Chondrocyte (in vitro differentiated cells): ENCODE data around the gene OR14J1. TPM values are rescaled to one million over a fixed set of nuclear protein-coding genes. Genes with fewer than 3 reads are reported as not detected.
"Not testable (repeated sequence)": the region's sequence is repeated elsewhere in the genome, so short reads cannot be mapped to it uniquely, and the experiment has no call there.

ENCODE experiments used
- DNase-seq: peaks from one replicate; pipeline ENCODE4 v3.0.0; 2021; ENCODE audit warnings: mixed read lengths, low spot score
- H3K27ac Mint-ChIP-seq: one replicate; pipeline ENCODE4 v1.8.0; 2021; ENCODE audit warnings: mild to moderate bottlenecking, moderate library complexity, mixed read lengths; ENCODE audit not compliant: unreplicated experiment
- H3K27me3 Mint-ChIP-seq: 2 replicates; pipeline ENCODE4 v1.8.0; 2021; ENCODE audit warnings: low read depth, mixed read lengths
- H3K36me3 Mint-ChIP-seq: 2 replicates; pipeline ENCODE4 v1.8.0; 2021; ENCODE audit warnings: low read depth, mixed read lengths
- H3K4me1 Mint-ChIP-seq: 2 replicates; pipeline ENCODE4 v1.8.0; 2021; ENCODE audit warnings: low read depth, mild to moderate bottlenecking, mixed read lengths
- H3K4me3 Mint-ChIP-seq: one replicate; pipeline ENCODE4 v1.8.0; 2021; ENCODE audit warnings: mild to moderate bottlenecking, moderate library complexity, mixed read lengths; ENCODE audit not compliant: unreplicated experiment
- H3K9me3 Mint-ChIP-seq: 2 replicates; pipeline ENCODE4 v1.8.0; 2021; ENCODE audit warnings: low read depth, mixed read lengths
- CTCF ChIP-seq: fragments of 200-600 bp; sonication (generic); IDR thresholded peaks from 2 replicates; pipeline ENCODE4 v1.5.0; 2021; ENCODE audit warnings: antibody characterized with exemption, mild to moderate bottlenecking, moderate library complexity
- total RNA-seq: library from RNA; stranded (reverse); gene quantifications from 3 replicates; pipeline ENCODE4 v1.2.1, GENCODE V29; 2021

OR14J1 gene
- total RNA-seq, 1 donor from 2014 or later, result not detected

GRCh38 chr6:29332676-29333075 lies 31.2 kb downstream of the OR14J1 start:
- no peak for DNase-seq

GRCh38 chr6:29336269-29336668 lies 34.8 kb downstream of the OR14J1 start:
- Mint-ChIP-seq H3K27ac (no peak overlapping the region), H3K4me1 (no peaks in the 10 kb centered on the region), H3K9me3 (peaks cover 3% of the 10 kb centered on the region), H3K27me3 (peaks cover 7% of the 10 kb centered on the region), H3K4me3 (no peak overlapping the region), H3K36me3 (no peaks in the 10 kb centered on the region)
- no peak for TF ChIP-seq CTCF
- DNase-seq, result no peak

More at GRCh38 chr6:29332676-29333075, 31.2 kb downstream of the OR14J1 start:
- H3K27me3 Mint-ChIP-seq, result no peaks in the 10 kb centered on the region
- peaks cover 3% of the 10 kb centered on the region for H3K9me3 Mint-ChIP-seq
- H3K27ac Mint-ChIP-seq, result no peak overlapping the region
- H3K36me3 Mint-ChIP-seq, result no peaks in the 10 kb centered on the region
- no peak for TF ChIP-seq CTCF
- H3K4me3 Mint-ChIP-seq, result no peak overlapping the region
- H3K4me1 Mint-ChIP-seq, result no peaks in the 10 kb centered on the region

GRCh38 chr6:29345380-29345779 lies 43.9 kb downstream of the OR14J1 start:
- Mint-ChIP-seq H3K4me1 (no peaks in the 10 kb centered on the region), H3K36me3 (no peaks in the 10 kb centered on the region), H3K9me3 (peaks cover under 1% of the 10 kb centered on the region), H3K27me3 (peaks cover 6% of the 10 kb centered on the region), H3K4me3 (no peak overlapping the region), H3K27ac (no peak overlapping the region)
- no peak for TF ChIP-seq CTCF
- DNase-seq, result no peak

DNA sequence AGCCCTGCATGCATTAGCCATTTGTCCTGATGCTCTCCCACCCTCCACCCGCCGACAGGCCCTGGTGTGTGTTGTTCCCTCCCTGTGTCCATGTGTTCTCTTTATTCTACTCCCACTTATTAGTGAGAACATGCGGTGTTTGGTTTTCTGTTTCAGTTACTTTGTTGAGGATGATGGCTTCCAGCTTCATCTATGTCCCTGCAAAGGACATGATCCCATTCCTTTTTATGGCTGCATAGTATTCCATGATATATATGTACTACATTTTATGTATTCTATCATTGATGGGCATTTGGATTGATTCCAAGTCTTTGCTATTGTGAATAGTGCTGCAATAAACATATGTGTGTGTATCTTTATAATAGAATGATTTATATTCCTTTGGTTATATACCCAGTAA lies 47.8 kb downstream of the OR14J1 start:
- not testable (repeated sequence) for H3K27me3 Mint-ChIP-seq, H3K4me1 Mint-ChIP-seq, DNase-seq, H3K4me3 Mint-ChIP-seq, H3K36me3 Mint-ChIP-seq, H3K27ac Mint-ChIP-seq
- H3K9me3 Mint-ChIP-seq, result peaks cover 11% of the 10 kb centered on the region

GRCh38 chr6:29354980-29355379 lies 53.5 kb downstream of the OR14J1 start:
- Mint-ChIP-seq H3K27ac (no peak overlapping the region), H3K27me3 (peaks cover 8% of the 10 kb centered on the region), H3K4me3 (no peak overlapping the region), H3K4me1 (peaks cover 4% of the 10 kb centered on the region), H3K36me3 (no peaks in the 10 kb centered on the region), H3K9me3 (peaks cover 11% of the 10 kb centered on the region)
- TF ChIP-seq CTCF, result no peak
- DNase-seq, result no peak

- peaks cover 4% of the 10 kb centered on the region for H3K4me1 Mint-ChIP-seq
- H3K9me3 Mint-ChIP-seq, result peaks cover 9% of the 10 kb centered on the region
- DNase-seq, result no peak
- no peak for TF ChIP-seq CTCF
- H3K4me3 Mint-ChIP-seq, result no peak overlapping the region
- peaks cover 11% of the 10 kb centered on the region for H3K27me3 Mint-ChIP-seq
- no peak overlapping the region for H3K27ac Mint-ChIP-seq
- H3K36me3 Mint-ChIP-seq, result no peaks in the 10 kb centered on the region
These were observed 54.1 kb downstream of the OR14J1 start for GRCh38 chr6:29355603-29356002.
